IMR-90 (cell line): ENCODE data around the gene ENDOG. TPM values are rescaled to one million over a fixed set of nuclear protein-coding genes. Genes with fewer than 3 reads are reported as not detected.

Source experiments
- ATAC-seq: fragments of 200-7000 bp; cut with Tn5 transposase; 2 replicates; pipeline ENCODE4 v1.9.1; 2020; ENCODE audit warnings: low read depth, mild to moderate bottlenecking, moderate library complexity
- BruUV-seq: library from RNA; stranded (reverse); fragments of 400-500 nt; replicated peaks from 2 replicates; lab custom pipeline; 2021; lab: Mats Ljungman, UMichigan
- CTCF ChIA-PET: fragments of 300-600 bp; formaldehyde crosslinking; extraction: SDS; loops from one replicate; lab custom pipeline; 2021; ENCODE audit warnings: antibody characterized with exemption; lab: Yijun Ruan, JAX
- POLR2A ChIA-PET: fragments of 300-600 bp; sonication (Branson Sonifier 250); formaldehyde crosslinking; loops from one replicate; lab custom pipeline; 2022; ENCODE audit warnings: antibody characterized with exemption; ENCODE audit not compliant: unreplicated experiment; lab: Charles Lee
- DNase-seq: peaks from one replicate; pipeline ENCODE4 v3.0.0; 2013
- H2AFZ ChIP-seq: replicated peaks from 2 replicates; pipeline ENCODE3; 2013; ENCODE audit warnings: low read length, mild to moderate bottlenecking; ENCODE audit not compliant: poor library complexity
- H2AK5ac ChIP-seq: 2 replicates; pipeline ENCODE4 v1.6.1; 2013; ENCODE audit warnings: low read depth, low read length, inconsistent platforms
- H2AK9ac ChIP-seq: replicated peaks from 2 replicates; pipeline ENCODE3; 2013; ENCODE audit warnings: mild to moderate bottlenecking, low read depth, low read length, moderate library complexity; ENCODE audit not compliant: poor library complexity
- H2BK120ac ChIP-seq: 2 replicates; pipeline ENCODE4 v1.6.1; 2013; ENCODE audit warnings: low read depth, low read length, inconsistent platforms
- H2BK15ac ChIP-seq: 3 replicates; pipeline ENCODE4 v1.6.1; 2013; ENCODE audit warnings: low read depth, low read length, inconsistent platforms
- H2BK20ac ChIP-seq: 2 replicates; pipeline ENCODE4 v1.6.1; 2013; ENCODE audit warnings: low read depth, mild to moderate bottlenecking, inconsistent platforms, low read length, moderate library complexity
- H2BK5ac ChIP-seq: 2 replicates; pipeline ENCODE4 v1.6.1; 2013; ENCODE audit warnings: mild to moderate bottlenecking, low read depth, low read length, inconsistent platforms; ENCODE audit not compliant: poor library complexity, severe bottlenecking
- H3K14ac ChIP-seq: replicated peaks from 2 replicates; pipeline ENCODE4 v1.6.1; 2013; ENCODE audit warnings: low read depth, low read length, inconsistent platforms
- H3K18ac ChIP-seq: 2 replicates; pipeline ENCODE4 v1.6.1; 2013; ENCODE audit warnings: low read depth, low read length, control low read depth
- H3K23ac ChIP-seq: 2 replicates; pipeline ENCODE4 v1.6.1; 2013; ENCODE audit warnings: low read depth, low read length, inconsistent platforms
- H3K27ac ChIP-seq: 2 replicates; pipeline ENCODE4 v1.5.1; 2013; ENCODE audit warnings: mild to moderate bottlenecking, control low read depth, low read length; ENCODE audit not compliant: insufficient read depth
- H3K27me3 ChIP-seq: 2 replicates; pipeline ENCODE4 v1.6.1; 2013; ENCODE audit warnings: low read length; ENCODE audit not compliant: control insufficient read depth, insufficient read depth
- H3K36me3 ChIP-seq: 2 replicates; pipeline ENCODE4 v1.6.1; 2013; ENCODE audit warnings: low read length, mixed read lengths; ENCODE audit not compliant: control insufficient read depth, insufficient read depth
- H3K4ac ChIP-seq: 2 replicates; pipeline ENCODE4 v1.6.1; 2013; ENCODE audit warnings: low read depth, low read length, inconsistent platforms
- H3K4me1 ChIP-seq: 2 replicates; pipeline ENCODE4 v1.6.1; 2013; ENCODE audit warnings: low read length, mixed read lengths; ENCODE audit not compliant: control insufficient read depth, insufficient read depth
- H3K4me2 ChIP-seq: 2 replicates; pipeline ENCODE4 v1.6.1; 2013; ENCODE audit warnings: low read depth, mild to moderate bottlenecking, control low read depth, low read length, moderate library complexity
- H3K4me3 ChIP-seq: 2 replicates; pipeline ENCODE4 v1.5.1; 2013; ENCODE audit warnings: low read depth, mild to moderate bottlenecking, control low read depth, low read length, moderate library complexity; ENCODE audit not compliant: insufficient read depth
- H3K56ac ChIP-seq: 2 replicates; pipeline ENCODE4 v1.6.1; 2013; ENCODE audit warnings: low read length, inconsistent platforms; ENCODE audit not compliant: insufficient read depth; ENCODE audit errors: extremely low read depth
- H3K79me1 ChIP-seq, 2 experiments: 2 replicates each; pipeline ENCODE4 v1.6.1; 2013; ENCODE audit warnings: low read length in 2 of 2, inconsistent platforms in 1 of 2, low read depth in 1 of 2
- H3K9ac ChIP-seq: 2 replicates; pipeline ENCODE4 v1.6.1; 2013; ENCODE audit warnings: low read depth, low read length, control low read depth
- H3K9me1 ChIP-seq: 2 replicates; pipeline ENCODE4 v1.6.1; 2013; ENCODE audit warnings: low read length, inconsistent platforms; ENCODE audit not compliant: insufficient read depth
- H3K9me3 ChIP-seq: 2 replicates; pipeline ENCODE4 v1.6.1; 2013; ENCODE audit warnings: low read length; ENCODE audit not compliant: control insufficient read depth, insufficient read depth
- H4K20me1 ChIP-seq: 2 replicates; pipeline ENCODE4 v1.6.1; 2013; ENCODE audit warnings: low read length, inconsistent platforms; ENCODE audit not compliant: insufficient read depth
- H4K5ac ChIP-seq: 2 replicates; pipeline ENCODE4 v1.6.1; 2013; ENCODE audit warnings: mild to moderate bottlenecking, low read depth, low read length, control low read depth
- H4K8ac ChIP-seq, 2 experiments: 2 replicates each; pipeline ENCODE4 v1.6.1; 2013; ENCODE audit warnings: low read depth in 2 of 2, low read length in 2 of 2, control low read depth in 1 of 2, inconsistent platforms in 1 of 2
- H4K91ac ChIP-seq: 2 replicates; pipeline ENCODE4 v1.6.1; 2013; ENCODE audit warnings: low read depth, low read length, inconsistent platforms; ENCODE audit not compliant: insufficient read depth
- CTCF ChIP-seq: conservative IDR thresholded peaks from 2 replicates; pipeline ENCODE4 v1.5.1; 2012; ENCODE audit warnings: mild to moderate bottlenecking, low read depth, low read length, improper control_type of control experiment
- ELK1 ChIP-seq: fragments of 150-350 bp; IDR thresholded peaks from 2 replicates; pipeline ENCODE4 v1.6.1; 2016; ENCODE audit warnings: low read depth, mild to moderate bottlenecking, low read length, moderate library complexity, borderline replicate concordance
- FOS ChIP-seq: fragments of 150-350 bp; IDR thresholded peaks from 2 replicates; pipeline ENCODE4 v1.6.1; 2016; ENCODE audit warnings: low read depth, low read length
- MAFK ChIP-seq: IDR thresholded peaks from 2 replicates; pipeline ENCODE4 v1.6.1; 2012; ENCODE audit warnings: low read depth, low read length, improper control_type of control experiment
- POLR2A ChIP-seq: IDR thresholded peaks from 2 replicates; pipeline ENCODE4 v1.6.1; 2012; ENCODE audit warnings: mild to moderate bottlenecking, low read depth, low read length
- RAD21 ChIP-seq: IDR thresholded peaks from 2 replicates; pipeline ENCODE4 v1.6.1; 2012; ENCODE audit warnings: low read length, improper control_type of control experiment
- WGBS, 2 experiments: methylation state at CpG; one replicate each; pipeline versions ENCODE4 v1.1.5 to v1.1.7; 2013; ENCODE audit warnings: missing lambda C conversion rate in 2 of 2; ENCODE audit not compliant: insufficient read length in 1 of 2; ENCODE audit errors: extremely low coverage in 2 of 2; 5-methylcytosine and 5-hydroxymethylcytosine counted together
- dilution Hi-C: fragments of 300-500 bp; cut with HindIII; formaldehyde crosslinking; loops from one replicate; pipeline ENCODE4 v1.14.3; 2018; ENCODE audit warnings: low sequenced_read_pairs; ENCODE audit not compliant: unreplicated experiment
- in situ Hi-C: fragments of 300-500 bp; cut with MboI; formaldehyde crosslinking; loops from 3 replicates; pipeline ENCODE4 v1.14.3; 2019; ENCODE audit warnings: low sequenced_read_pairs, inconsistent platforms, mixed read lengths
- intact Hi-C: fragments of 100-400 bp; cut with micrococcal nuclease; formaldehyde crosslinking; loops from 2 replicates; pipeline ENCODE4 v1.10.0; 2022
- polyA plus RNA-seq, 3 experiments: library from polyadenylated mRNA; depleted of rRNA; stranded (reverse); fragments of >200 nt; gene quantifications; 2 replicates each; pipeline ENCODE4 v1.2.3, GENCODE V29; 2012; ENCODE audit warnings: low replicate concordance in 1 of 3
- total RNA-seq: library from RNA; depleted of rRNA; stranded (reverse); fragments of >200 nt; gene quantifications from 2 replicates; pipeline ENCODE4 v1.2.3, GENCODE V29; 2012

ENDOG gene
- total and polyA plus RNA-seq, 2 of the 4 experiments (the other 2 are of a cell fraction) = 9.9 to 16.2 TPM

- Histone ChIP-seq H3K27ac (no peak overlapping the region), H3K9ac (no peak overlapping the region), H2BK15ac (no peak overlapping the region), H4K20me1 (no peaks in the 10 kb centered on the region), H3K23ac (no peak overlapping the region), H3K36me3 (peaks cover 49% of the 10 kb centered on the region), H3K9me3 (no peaks in the 10 kb centered on the region), H3K79me1 (0 out of 4 replicates have a peak, but pooled peaks cover 0 to 3% of the 10 kb centered on the region in 2 experiments), H2AK9ac (no peak overlapping the region), H3K4ac (no peak overlapping the region), H4K91ac (no peak overlapping the region), H3K14ac (no peak overlapping the region), H2BK120ac (no peak overlapping the region), H3K4me1 (no peaks in the 10 kb centered on the region), H2BK5ac (no peak overlapping the region), H2AFZ (no peak overlapping the region), H3K18ac (no peak overlapping the region), H3K56ac (no peak overlapping the region), H2AK5ac (no peak overlapping the region), H2BK20ac (no peak overlapping the region), H3K27me3 (no peaks in the 10 kb centered on the region), H3K9me1 (no peaks in the 10 kb centered on the region), H4K5ac (no peak overlapping the region), H3K4me3 (no peak overlapping the region), H4K8ac (no peak overlapping the region), H3K4me2 (no peak overlapping the region)
- no CpG with 5 or more reads among the region's 7 CpGs for WGBS, 2 experiments
- DNase-seq (no peak), ATAC-seq (no peak)
- in situ Hi-C loops (no loop called here), intact Hi-C loops (no loop called here), dilution Hi-C loops (no loop called here)
- no peak for TF ChIP-seq POLR2A
- TF ChIP-seq RAD21 = no peak
- TF ChIP-seq ELK1 = no peak
- no peak for TF ChIP-seq MAFK
- TF ChIP-seq CTCF = no peak
- no peak for TF ChIP-seq FOS
- BruUV-seq = no TSS peak
- CTCF ChIA-PET = no interaction called here
- POLR2A ChIA-PET = no interaction called here
Measured at GRCh38 chr9:128800061-128800460, 18.2 kb upstream of the ENDOG start.
